ENCODE results near the gene IP6K1.
"Not testable (repeated sequence)": the region's sequence is repeated elsewhere in the genome, so short reads cannot be mapped to it uniquely, and the experiment has no call there.

IP6K1 gene

GRCh38 chr3:49705390-49705960, 80.9 kb downstream of the IP6K1 start:
- DNase-seq: no peak

- DNase-seq: no peak
Observed at GRCh38 chr3:49704629-49705028, 81.7 kb downstream of the IP6K1 start.

GRCh38 chr3:49703956-49704355, 82.4 kb downstream of the IP6K1 start:
- no peak for DNase-seq

- DNase-seq: no peak
Observed at GRCh38 chr3:49703443-49703927, 82.9 kb downstream of the IP6K1 start.

GRCh38 chr3:49702672-49703071, 83.7 kb downstream of the IP6K1 start:
- DNase-seq: no peak

GRCh38 chr3:49701388-49702077, 84.8 kb downstream of the IP6K1 start:
- no peak for DNase-seq

GRCh38 chr3:49700453-49701128, 85.8 kb downstream of the IP6K1 start:
- no peak for DNase-seq

- DNase-seq: no peak
Observed at GRCh38 chr3:49700014-49700413, 86.3 kb downstream of the IP6K1 start.

GRCh38 chr3:49699281-49699979, 86.9 kb downstream of the IP6K1 start:
- no peak for DNase-seq

- not testable (repeated sequence) for DNase-seq
Observed at GRCh38 chr3:49695350-49696015, 90.9 kb downstream of the IP6K1 start.

- not testable (repeated sequence) for DNase-seq
Observed at GRCh38 chr3:49694409-49695070, 91.8 kb downstream of the IP6K1 start.

GRCh38 chr3:49691481-49691880, 94.9 kb downstream of the IP6K1 start:
- DNase-seq: not testable (repeated sequence)

GRCh38 chr3:49690856-49691255, 95.5 kb downstream of the IP6K1 start:
- DNase-seq: not testable (repeated sequence)

- not testable (repeated sequence) for DNase-seq
Observed at GRCh38 chr3:49689908-49690624, 96.3 kb downstream of the IP6K1 start.

- DNase-seq: no peak
Observed at GRCh38 chr3:49689046-49689907, 97.1 kb downstream of the IP6K1 start, which contains the start of the genes MST1 and RNF123. Gene MST1 (minus strand): TSS chr3:49689474. CDS start chr3:49688691, 783 bp downstream. Gene RNF123 (plus strand): TSS chr3:49689557. CDS start chr3:49691166, 1,609 bp downstream.

GRCh38 chr3:49688338-49689045, 97.8 kb downstream of the IP6K1 start:
- not testable (repeated sequence) for DNase-seq

GRCh38 chr3:49687424-49687795, 98.9 kb downstream of the IP6K1 start:
- not testable (repeated sequence) for DNase-seq

GRCh38 chr3:49686769-49687423, 99.4 kb downstream of the IP6K1 start:
- DNase-seq: not testable (repeated sequence)

- not testable (repeated sequence) for DNase-seq
Observed at GRCh38 chr3:49686346-49686745, 100.0 kb downstream of the IP6K1 start.
